KMS-11 (cell line): ENCODE results near the gene SOX12.

ENCODE experiments used
- H2AFZ ChIP-seq: fragments of 200-600 bp; sonication (generic); 2 replicates; pipeline ENCODE4 v1.6.1; 2016; ENCODE audit warnings: antibody characterized with exemption, mixed run types, low read depth
- H3K27ac ChIP-seq: fragments of 200-600 bp; sonication (generic); 2 replicates; pipeline ENCODE4 v1.6.1; 2016; ENCODE audit warnings: mild to moderate bottlenecking, mixed run types
- H3K27me3 ChIP-seq: fragments of 200-600 bp; sonication (generic); 2 replicates; pipeline ENCODE4 v1.6.1; 2017; ENCODE audit warnings: mild to moderate bottlenecking, low read depth, mixed run types, moderate library complexity; ENCODE audit not compliant: insufficient read depth
- H3K36me3 ChIP-seq: fragments of 200-600 bp; sonication (generic); 2 replicates; pipeline ENCODE4 v1.6.1; 2017; ENCODE audit warnings: mild to moderate bottlenecking, mixed run types; ENCODE audit not compliant: insufficient read depth
- H3K4me1 ChIP-seq: fragments of 200-600 bp; sonication (generic); 2 replicates; pipeline ENCODE4 v1.6.1; 2016; ENCODE audit warnings: mild to moderate bottlenecking, low read depth, mixed run types; ENCODE audit not compliant: poor library complexity, severe bottlenecking
- H3K4me2 ChIP-seq: fragments of 200-600 bp; sonication (generic); 2 replicates; pipeline ENCODE4 v1.7.0; 2016; ENCODE audit warnings: mild to moderate bottlenecking, mixed run types
- H3K4me3 ChIP-seq: fragments of 200-600 bp; sonication (generic); IDR thresholded peaks from 2 replicates; pipeline ENCODE4 v1.6.1; 2017; ENCODE audit warnings: low read depth, low read length, mixed read lengths; ENCODE audit not compliant: insufficient read depth
- H3K79me2 ChIP-seq: fragments of 200-600 bp; sonication (generic); 2 replicates; pipeline ENCODE4 v1.6.1; 2016; ENCODE audit warnings: low read depth, mixed run types; ENCODE audit not compliant: insufficient read depth
- H3K9ac ChIP-seq: fragments of 200-600 bp; sonication (generic); 2 replicates; pipeline ENCODE4 v1.6.1; 2016; ENCODE audit warnings: mild to moderate bottlenecking, mixed run types
- H4K20me1 ChIP-seq: fragments of 200-600 bp; sonication (generic); 2 replicates; pipeline ENCODE4 v1.6.1; 2016; ENCODE audit warnings: mild to moderate bottlenecking, mixed run types; ENCODE audit not compliant: insufficient read depth
- CTCF ChIP-seq: fragments of 200-600 bp; sonication (generic); conservative IDR thresholded peaks from 2 replicates; pipeline ENCODE4 v1.6.1; 2017; ENCODE audit warnings: low read depth, mild to moderate bottlenecking, antibody characterized with exemption, low read length, moderate library complexity, mixed read lengths

The SOX12 gene

GRCh38 chr20:309306-309840 lies 16.0 kb upstream of the SOX12 start:
- H3K4me1 ChIP-seq = no peaks in the 10 kb centered on the region
- no peaks in the 10 kb centered on the region for H3K36me3 ChIP-seq
- H3K27me3 ChIP-seq = no peaks in the 10 kb centered on the region
- no peak overlapping the region for H2AFZ ChIP-seq
- no peak overlapping the region for H3K4me2 ChIP-seq
- H3K9ac ChIP-seq = no peak overlapping the region
- no peaks in the 10 kb centered on the region for H4K20me1 ChIP-seq
- no peaks in the 10 kb centered on the region for H3K79me2 ChIP-seq
- TF ChIP-seq CTCF = no peak
- no peak overlapping the region for H3K27ac ChIP-seq
- no peak overlapping the region for H3K4me3 ChIP-seq

GRCh38 chr20:309841-310644 lies 15.3 kb upstream of the SOX12 start:
- H4K20me1 ChIP-seq = no peaks in the 10 kb centered on the region
- H3K9ac ChIP-seq = no peak overlapping the region
- no peak overlapping the region for H2AFZ ChIP-seq
- no peak overlapping the region for H3K27ac ChIP-seq
- TF ChIP-seq CTCF = no peak
- no peaks in the 10 kb centered on the region for H3K79me2 ChIP-seq
- H3K4me3 ChIP-seq = no peak overlapping the region
- no peaks in the 10 kb centered on the region for H3K4me1 ChIP-seq
- no peaks in the 10 kb centered on the region for H3K27me3 ChIP-seq
- H3K36me3 ChIP-seq = no peaks in the 10 kb centered on the region
- no peak overlapping the region for H3K4me2 ChIP-seq

GRCh38 chr20:310645-311044 lies 14.7 kb upstream of the SOX12 start:
- no peak for TF ChIP-seq CTCF
- Histone ChIP-seq H3K9ac (no peak overlapping the region), H3K4me1 (no peaks in the 10 kb centered on the region), H3K36me3 (no peaks in the 10 kb centered on the region), H3K27me3 (no peaks in the 10 kb centered on the region), H3K79me2 (no peaks in the 10 kb centered on the region), H3K4me2 (no peak overlapping the region), H4K20me1 (no peaks in the 10 kb centered on the region), H3K4me3 (no peak overlapping the region), H2AFZ (no peak overlapping the region), H3K27ac (no peak overlapping the region)

GRCh38 chr20:311609-312008 lies 13.7 kb upstream of the SOX12 start:
- H3K36me3 ChIP-seq = no peaks in the 10 kb centered on the region
- H4K20me1 ChIP-seq = no peaks in the 10 kb centered on the region
- no peak for TF ChIP-seq CTCF
- H2AFZ ChIP-seq = no peak overlapping the region
- H3K27me3 ChIP-seq = no peaks in the 10 kb centered on the region
- no peak overlapping the region for H3K9ac ChIP-seq
- H3K27ac ChIP-seq = no peak overlapping the region
- H3K79me2 ChIP-seq = no peaks in the 10 kb centered on the region
- no peak overlapping the region for H3K4me2 ChIP-seq
- no peaks in the 10 kb centered on the region for H3K4me1 ChIP-seq
- H3K4me3 ChIP-seq = no peak overlapping the region
